GM21390 (cell line): ENCODE results near the gene UST.
"Not testable (repeated sequence)": the region's sequence is repeated elsewhere in the genome, so short reads cannot be mapped to it uniquely, and the experiment has no call there.

Experiments
- ATAC-seq: cut with Tn5 transposase; IDR thresholded peaks from one replicate; pipeline ENCODE4 v1.9.1; 2021; ENCODE audit not compliant: unreplicated experiment

Gene UST

DNA sequence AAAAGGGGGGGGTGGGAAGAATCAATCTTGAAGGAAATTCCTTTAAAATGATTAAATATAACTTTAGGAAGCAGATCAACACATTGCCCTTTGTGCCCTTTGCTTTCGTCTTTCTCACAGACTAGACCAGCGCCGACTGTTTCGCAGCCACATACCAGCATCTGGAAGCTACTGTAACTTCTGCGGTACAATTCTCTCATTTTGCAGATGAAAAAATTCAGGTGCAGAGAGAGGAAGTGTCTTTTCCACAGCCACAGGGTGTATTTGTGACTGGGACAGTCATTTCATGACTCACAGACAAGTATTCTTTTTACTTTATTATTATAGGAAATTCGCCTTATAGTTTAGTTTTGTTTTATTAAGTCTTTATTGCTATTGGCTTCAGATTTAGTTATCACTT, 84.2 kb downstream of the UST start:
- ATAC-seq, result no peak

GRCh38 chr6:148831531-148831930, 84.7 kb downstream of the UST start:
- ATAC-seq, result no peak

- no peak for ATAC-seq
Measured at GRCh38 chr6:148835920-148836441, 89.2 kb downstream of the UST start.

GRCh38 chr6:148836751-148837150, 89.9 kb downstream of the UST start:
- no peak for ATAC-seq

- no peak for ATAC-seq
Measured at GRCh38 chr6:148837941-148838340, 91.1 kb downstream of the UST start.

GRCh38 chr6:148839044-148839443, 92.2 kb downstream of the UST start:
- ATAC-seq, result no peak

GRCh38 chr6:148840256-148840655, 93.4 kb downstream of the UST start:
- no peak for ATAC-seq

- ATAC-seq, result no peak
Measured at GRCh38 chr6:148842296-148843019, 95.6 kb downstream of the UST start.

GRCh38 chr6:148845464-148845863, 98.6 kb downstream of the UST start:
- no peak for ATAC-seq

DNA sequence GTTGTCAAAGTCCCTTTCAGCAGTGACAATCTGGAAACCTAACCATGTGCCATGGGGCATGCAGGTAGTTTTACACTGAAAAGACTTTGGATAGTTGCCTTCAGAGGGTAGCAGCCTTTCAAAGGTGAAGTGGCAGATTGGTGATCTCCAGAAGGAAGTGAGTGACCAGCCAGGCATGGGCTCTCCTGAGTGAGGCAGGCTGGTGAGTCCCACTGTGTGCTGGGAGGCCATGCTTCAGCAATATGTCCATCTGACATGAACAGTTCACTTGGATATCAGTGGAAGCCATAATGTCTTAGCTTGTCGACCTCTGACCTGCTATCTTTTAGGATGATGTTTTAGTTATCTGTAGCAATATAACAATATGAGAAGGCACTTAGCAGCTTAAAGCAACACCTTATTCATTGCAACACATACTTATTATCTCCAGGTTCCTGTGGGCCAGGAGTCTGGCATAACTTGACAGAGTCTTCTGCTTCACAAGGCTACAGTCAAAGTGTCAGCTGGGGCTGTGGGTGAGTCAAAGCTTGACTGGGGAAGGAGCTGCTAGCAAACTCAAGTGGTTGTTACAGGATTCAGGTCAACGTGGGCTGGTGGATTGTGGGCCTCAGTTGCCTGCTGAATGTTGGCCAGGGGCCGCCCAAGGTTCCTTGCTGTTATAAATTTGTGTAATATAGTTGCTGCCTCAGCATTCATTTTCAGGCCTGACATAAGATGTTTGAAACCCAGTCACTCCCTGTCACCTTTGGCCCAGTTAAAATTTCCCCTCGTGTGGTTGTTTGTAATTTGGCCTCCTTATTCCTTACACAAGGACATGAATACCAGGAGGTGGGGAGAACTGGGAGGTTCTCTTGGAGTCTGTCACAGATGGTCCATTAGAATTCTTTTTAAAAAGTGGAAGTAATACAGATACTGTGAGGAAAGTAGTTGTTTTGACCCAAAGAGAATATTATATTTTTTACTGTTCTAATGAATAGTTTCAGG, 100.2 kb downstream of the UST start:
- ATAC-seq, result no peak

DNA sequence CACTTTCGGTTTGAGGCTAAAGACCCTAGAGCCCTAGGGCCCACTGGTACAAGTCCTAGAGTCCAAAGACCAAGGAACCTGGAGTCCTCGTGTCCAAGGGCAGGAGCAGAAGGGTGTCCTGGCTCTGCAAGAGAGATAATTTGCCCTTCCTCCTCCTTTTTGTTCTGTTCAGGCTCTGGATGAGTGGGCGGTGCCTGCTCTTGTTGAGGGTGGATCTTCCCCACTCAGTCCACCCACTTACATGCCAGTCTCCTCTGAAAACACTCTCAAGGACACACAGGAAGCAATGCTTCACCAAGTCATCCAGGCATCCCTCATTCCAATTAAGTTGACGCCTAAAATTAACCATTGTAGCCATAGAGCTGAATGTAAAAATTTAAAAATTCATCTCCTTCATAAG, 102.1 kb downstream of the UST start:
- no peak for ATAC-seq

GRCh38 chr6:148849449-148849848, 102.6 kb downstream of the UST start:
- not testable (repeated sequence) for ATAC-seq

GRCh38 chr6:148850964-148851363, 104.1 kb downstream of the UST start:
- no peak for ATAC-seq

- no peak for ATAC-seq
Measured at GRCh38 chr6:148851683-148852556, 105.1 kb downstream of the UST start.

GRCh38 chr6:148852688-148853087, 105.9 kb downstream of the UST start:
- ATAC-seq, result no peak

GRCh38 chr6:148853113-148853512, 106.3 kb downstream of the UST start:
- ATAC-seq, result not testable (repeated sequence)

DNA sequence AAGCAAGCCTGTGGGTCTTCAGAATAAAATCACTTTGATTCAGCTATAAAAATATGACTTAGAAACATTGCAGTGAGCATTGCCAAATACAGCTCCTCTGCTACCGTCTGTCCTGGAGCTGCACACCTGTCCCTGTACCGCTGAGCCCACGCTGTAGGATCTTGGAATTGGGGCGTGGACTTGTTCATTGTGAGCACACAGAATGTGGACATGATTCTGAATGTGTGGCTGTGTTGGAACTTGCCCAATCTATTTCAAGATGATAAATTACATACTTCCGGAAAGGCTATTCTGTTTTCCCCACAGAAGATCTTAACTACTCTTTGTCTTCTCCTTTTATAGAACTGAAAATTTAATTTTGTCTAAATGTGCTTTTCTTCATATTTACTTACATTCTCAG, 107.3 kb downstream of the UST start:
- ATAC-seq, result no peak

- ATAC-seq, result no peak
Measured at GRCh38 chr6:148854992-148855391, 108.2 kb downstream of the UST start.

- ATAC-seq, result no peak
Measured at GRCh38 chr6:148855744-148856143, 108.9 kb downstream of the UST start.

GRCh38 chr6:148857798-148858390, 111.1 kb downstream of the UST start:
- no peak for ATAC-seq
